ENCODE measurements around the gene DES.

Gene DES

DNA sequence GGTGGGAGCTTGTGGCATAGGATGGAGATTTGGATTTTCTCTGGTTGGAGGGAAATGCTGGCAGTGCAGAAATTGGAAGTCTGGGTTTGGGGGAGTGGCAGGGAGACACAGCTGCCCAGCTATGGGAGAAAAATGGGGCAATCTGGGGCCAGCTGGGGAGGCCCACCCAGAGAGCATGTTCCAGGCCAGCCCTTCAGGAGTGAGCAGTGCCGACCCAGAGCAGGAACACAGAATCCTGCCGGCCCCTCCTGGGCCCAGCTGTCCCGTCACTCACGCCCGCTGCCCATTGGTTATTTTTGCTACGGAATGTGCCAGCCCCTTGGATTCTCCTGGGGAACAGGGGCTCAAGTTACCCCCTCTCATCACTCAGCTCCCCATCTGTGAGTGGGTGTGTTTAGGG lies 21.3 kb downstream of the DES start:
- TF ChIP-seq, protein P1, sequence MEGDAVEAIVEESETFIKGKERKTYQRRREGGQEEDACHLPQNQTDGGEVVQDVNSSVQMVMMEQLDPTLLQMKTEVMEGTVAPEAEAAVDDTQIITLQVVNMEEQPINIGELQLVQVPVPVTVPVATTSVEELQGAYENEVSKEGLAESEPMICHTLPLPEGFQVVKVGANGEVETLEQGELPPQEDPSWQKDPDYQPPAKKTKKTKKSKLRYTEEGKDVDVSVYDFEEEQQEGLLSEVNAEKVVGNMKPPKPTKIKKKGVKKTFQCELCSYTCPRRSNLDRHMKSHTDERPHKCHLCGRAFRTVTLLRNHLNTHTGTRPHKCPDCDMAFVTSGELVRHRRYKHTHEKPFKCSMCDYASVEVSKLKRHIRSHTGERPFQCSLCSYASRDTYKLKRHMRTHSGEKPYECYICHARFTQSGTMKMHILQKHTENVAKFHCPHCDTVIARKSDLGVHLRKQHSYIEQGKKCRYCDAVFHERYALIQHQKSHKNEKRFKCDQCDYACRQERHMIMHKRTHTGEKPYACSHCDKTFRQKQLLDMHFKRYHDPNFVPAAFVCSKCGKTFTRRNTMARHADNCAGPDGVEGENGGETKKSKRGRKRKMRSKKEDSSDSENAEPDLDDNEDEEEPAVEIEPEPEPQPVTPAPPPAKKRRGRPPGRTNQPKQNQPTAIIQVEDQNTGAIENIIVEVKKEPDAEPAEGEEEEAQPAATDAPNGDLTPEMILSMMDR (IDR thresholded peaks at IDR 0.05; ENCODE audit: low read depth, low read length, missing control alignments) = no peak
- no peak overlapping the region for H3K4me3 ChIP-seq (ENCODE audit: low read depth, low read length)
- no peak for DNase-seq (ENCODE audit: low read depth)

DNA sequence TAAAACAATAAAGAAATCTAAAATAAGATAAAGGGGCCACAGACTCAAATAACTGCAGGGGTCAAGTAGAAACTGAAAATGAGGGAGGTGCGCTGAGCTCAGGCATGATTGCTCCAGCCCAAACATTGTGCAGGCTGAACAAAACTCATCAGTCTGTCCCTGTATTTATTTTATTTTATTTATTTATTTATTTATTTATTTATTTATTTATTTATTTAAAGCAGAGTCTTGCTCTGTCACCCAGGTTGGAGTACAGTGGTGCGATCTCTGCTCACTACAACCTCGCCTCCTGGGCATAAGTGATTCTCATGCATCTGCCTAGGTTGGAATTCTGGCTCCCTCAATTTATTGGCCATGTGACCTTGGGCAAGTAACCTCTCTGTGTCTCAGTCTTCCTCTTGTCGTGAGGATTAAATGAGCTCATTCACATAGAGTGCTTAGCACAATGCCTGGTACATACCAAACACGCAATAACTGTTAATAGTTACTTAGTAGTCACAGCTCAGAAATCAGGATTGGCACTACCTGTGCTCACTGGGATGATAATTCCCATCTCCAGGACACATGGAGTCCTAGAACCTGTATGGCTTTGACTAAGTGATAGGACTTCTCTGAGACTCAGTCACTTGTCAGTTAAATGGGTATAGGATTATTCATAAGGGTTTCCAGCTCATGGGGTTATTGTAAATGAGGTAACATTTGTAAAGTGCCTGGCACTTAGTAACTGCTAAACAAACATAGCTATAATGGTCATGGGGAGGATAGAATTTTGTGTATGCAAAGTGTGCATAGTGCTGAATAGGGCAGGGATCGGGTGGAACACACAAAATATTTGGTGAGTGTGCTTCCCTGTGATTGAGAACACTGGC lies 22.4 kb downstream of the DES start:
- TF ChIP-seq, protein P1 (IDR thresholded peaks at IDR 0.05; ENCODE audit: low read depth, low read length, missing control alignments) = no peak
- H3K4me3 ChIP-seq (ENCODE audit: low read depth, low read length) = no peak overlapping the region
- no peak for DNase-seq (ENCODE audit: low read depth)

DNA sequence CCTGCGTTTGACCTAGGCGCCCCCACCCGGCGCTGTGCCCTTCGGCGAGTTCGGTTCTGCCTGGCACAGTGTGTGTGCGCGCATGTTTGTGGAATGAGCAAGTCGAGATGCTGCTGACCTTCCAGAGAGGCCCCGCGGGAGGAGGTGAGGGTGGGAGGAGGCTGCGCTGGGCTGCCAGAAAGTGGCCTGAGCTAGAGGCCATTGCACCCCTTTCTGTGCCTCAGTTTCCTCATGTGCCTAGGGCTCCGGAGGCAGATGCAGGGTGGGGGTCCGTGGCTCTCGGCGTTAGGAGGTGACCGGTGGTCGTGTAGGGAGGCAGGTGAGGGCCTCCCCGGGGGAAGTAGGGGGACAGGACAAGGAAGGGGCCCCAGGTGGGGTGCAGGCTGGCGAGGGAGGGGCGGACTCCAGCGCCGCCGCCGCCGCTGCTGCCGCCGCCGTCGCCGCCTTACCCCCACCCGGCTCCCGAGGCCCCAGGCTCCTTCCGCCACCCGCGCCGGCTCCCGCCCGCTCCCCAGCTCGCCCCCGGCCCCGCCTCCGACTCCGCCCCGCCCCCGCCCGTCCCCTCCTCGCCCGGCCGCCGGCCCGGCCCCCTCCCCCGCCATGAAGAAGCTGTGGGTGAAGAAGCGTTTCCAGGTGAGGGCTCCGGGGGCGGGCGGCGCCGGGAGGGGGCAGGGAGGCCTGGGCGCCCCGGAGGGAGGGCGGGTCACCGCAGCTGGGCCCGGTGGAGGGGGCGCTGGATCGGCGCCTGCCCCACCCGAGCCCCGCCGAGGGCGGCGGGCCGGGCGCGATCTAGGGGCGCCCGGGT lies 23.5 kb downstream of the DES start:
- TF ChIP-seq, protein P1 (IDR thresholded peaks at IDR 0.05; ENCODE audit: low read depth, low read length, missing control alignments) = no peak
- H3K4me3 ChIP-seq (ENCODE audit: low read depth, low read length) = no peak overlapping the region
- DNase-seq (ENCODE audit: low read depth) = no peak

DNA sequence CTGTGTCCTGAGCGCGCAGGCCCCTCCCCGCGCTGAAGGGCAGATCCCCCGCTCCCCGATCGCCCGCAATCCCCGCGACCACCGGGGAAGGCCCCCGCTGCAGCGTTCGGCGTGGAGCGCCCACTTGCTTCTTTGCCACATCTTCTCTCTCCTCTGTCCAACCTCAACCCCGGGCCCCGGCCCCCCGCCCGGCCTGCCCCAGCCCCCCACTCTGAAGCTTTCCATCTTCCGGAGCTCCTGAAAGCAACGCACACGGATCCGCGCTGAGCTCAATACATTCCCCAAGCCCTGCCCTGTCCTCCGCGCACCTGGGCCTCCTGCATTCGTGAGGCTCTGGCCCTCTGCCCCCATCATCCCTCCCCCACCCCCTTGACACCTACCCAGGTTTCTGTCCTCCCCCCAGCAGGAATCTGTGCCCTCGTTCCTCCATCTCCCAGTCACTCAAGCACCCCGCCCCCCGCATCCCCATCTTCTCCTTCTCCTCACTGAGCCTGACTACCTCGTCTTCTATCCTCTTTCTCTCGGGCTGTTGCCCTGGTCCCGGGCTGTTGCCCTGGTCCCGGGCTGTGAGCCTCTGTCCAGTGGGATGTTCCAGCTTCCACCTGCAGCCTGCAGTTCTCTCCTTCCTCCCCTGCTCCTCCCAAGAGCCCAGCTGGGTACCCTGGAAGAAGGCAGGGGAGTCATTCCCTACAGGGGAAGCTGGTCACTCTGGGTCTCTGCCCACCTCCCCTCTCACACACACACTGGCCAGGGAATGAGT lies 24.3 kb downstream of the DES start:
- no peak overlapping the region for H3K4me3 ChIP-seq (ENCODE audit: low read depth, low read length)
- DNase-seq (ENCODE audit: low read depth) = no peak

DNA sequence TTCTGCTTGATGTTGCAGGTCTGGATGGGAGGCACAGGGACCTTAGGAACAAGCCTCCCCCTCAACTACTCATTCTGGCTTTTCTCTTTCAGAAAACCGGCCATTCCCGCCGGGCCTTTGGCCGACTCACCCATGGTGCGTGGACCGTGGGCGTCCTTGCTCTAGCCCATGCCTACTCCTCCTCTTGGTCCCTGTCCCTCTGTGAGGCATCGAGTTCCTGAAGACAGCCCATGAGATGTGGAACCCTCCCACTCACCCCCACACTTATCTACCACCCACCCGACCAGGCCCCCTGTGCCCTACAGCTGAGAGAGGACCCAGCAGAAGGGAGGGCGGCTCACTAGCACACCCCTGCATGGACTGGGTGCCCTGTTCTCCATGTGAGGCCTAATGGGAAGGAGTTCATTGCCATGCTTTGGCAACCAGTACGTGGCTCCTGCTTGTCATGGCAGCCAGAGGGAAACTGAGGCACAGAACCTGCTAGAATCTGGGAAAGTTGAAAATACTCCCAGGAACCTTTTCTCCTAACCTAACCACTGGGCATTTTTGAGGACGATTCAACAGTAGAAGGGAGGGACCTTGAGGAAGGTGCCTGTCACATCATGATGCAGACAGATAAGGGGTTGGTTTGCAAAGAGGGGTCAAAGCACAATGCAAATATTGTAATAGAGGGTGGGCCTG lies 25.0 kb downstream of the DES start:
- no peak for DNase-seq (ENCODE audit: low read depth)
- H3K4me3 ChIP-seq (ENCODE audit: low read depth, low read length) = no peak overlapping the region
- TF ChIP-seq, protein P1 (IDR thresholded peaks at IDR 0.05; ENCODE audit: low read depth, low read length, missing control alignments) = no peak

More for the DNA sequence above, 24.3 kb downstream of the DES start:
- TF ChIP-seq, protein P1 (IDR thresholded peaks at IDR 0.05; ENCODE audit: low read depth, low read length, missing control alignments) = no peak

DNA sequence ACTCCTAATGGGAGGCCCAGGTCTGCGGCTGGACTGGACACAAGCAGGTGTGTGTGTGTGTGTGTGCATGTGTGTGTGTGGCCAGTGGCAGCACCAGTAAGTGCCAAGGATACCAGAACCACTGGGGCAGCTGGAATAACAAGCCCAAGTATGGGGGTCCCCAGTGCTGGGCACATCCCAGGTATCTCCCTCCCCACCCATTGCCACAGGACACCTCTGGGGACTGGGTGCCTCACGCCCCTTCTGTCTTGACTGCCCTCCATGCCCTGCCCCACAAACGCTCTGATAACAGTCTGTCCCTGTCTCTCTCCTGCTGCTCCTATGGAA lies 25.5 kb downstream of the DES start:
- DNase-seq (ENCODE audit: low read depth) = no peak
- no peak overlapping the region for H3K4me3 ChIP-seq (ENCODE audit: low read depth, low read length)
- TF ChIP-seq, protein P1 (IDR thresholded peaks at IDR 0.05; ENCODE audit: low read depth, low read length, missing control alignments) = no peak

All from GM12864 (cell line).